HG03378 (cell line): ENCODE data around the gene HAAO.
"Not testable (repeated sequence)": the region's sequence is repeated elsewhere in the genome, so short reads cannot be mapped to it uniquely, and the experiment has no call there.

Source experiments
- ATAC-seq: cut with Tn5 transposase; IDR thresholded peaks from one replicate; pipeline ENCODE4 v1.9.1; 2021; ENCODE audit warnings: mild to moderate bottlenecking, moderate library complexity; ENCODE audit not compliant: unreplicated experiment

Gene HAAO

DNA sequence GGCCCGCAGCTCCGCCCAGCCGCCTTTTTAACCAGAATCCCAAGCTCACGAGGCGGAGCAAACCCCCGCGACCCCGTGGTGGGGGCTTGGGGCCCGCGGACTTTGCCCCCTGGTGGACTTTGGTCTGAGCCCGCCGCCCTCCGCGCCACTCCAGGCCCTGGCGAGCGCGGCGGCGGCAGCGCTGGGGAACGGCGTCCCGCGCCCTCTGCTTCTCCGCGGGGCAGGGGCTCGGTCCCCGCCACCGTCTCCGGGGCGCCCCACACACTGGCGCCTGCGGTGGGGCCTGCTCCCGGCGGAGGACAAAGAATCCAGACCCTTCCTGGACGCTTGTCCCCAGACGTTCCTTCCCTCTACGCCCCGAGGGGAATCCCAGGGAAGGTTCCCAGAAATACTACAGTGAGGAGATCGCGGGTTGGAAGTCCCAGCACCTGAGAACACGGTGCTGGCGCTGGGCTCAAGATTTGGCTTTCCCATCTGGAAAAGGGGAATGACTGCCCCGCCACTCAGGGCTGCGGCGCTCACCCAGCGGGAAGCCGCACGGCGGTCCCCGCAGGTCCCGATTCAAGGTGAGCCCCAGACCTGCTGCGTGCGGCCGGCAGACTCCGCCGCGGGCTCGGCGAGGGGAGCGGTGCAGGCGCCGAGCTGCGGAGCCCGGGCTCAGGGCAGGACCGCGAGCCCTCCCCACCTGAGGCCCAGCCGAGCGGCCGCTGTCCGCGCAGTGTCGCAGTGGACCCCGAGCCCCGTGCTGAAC lies at the start of gene HAAO:
Gene HAAO (minus strand): TSS at position 1 of the 751 bp plus-strand sequence. CDS start 47 bp downstream, outside the sequence.
- peak; percentile 29 for ATAC-seq

DNA sequence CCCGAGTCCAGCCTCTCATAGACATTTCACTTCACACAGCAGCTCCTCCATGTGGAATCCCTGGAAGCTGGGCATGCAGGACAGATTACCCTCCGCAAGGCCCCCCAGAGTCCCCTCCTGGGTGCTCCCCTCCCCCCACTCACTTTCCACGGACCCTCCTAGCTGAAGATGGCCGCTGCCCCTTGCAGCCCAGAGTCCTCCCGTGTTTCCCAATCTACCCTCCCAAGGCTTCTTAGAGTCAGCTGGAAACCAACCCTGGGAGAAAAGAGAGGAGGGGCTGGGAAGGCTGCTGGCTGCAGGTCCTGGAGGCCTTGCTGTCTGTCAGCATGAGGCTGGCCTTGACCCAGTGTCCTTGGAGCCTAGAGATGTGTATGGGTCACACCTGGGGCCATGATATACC lies 49.0 kb upstream of the HAAO start:
- ATAC-seq, result no peak

DNA sequence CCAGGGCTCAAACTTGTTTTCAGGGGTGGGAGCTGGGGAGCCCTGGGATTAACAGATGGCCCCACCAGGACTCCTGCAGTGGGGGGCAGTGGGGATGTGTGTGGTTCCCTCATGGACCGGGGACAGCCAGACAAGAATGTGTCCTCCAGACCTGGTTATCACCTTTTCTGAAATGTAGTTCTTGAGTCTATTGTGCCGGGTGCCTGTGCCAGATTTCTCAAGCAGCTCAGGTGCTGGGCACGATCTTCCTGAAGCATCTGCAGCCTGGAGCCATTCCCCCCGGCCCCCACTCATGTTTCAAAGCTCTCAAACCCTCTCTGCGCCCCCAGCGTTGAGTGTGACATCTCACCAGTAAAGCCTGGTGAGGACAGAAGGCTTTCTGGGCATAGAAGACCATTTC lies 48.4 kb upstream of the HAAO start:
- no peak for ATAC-seq

DNA sequence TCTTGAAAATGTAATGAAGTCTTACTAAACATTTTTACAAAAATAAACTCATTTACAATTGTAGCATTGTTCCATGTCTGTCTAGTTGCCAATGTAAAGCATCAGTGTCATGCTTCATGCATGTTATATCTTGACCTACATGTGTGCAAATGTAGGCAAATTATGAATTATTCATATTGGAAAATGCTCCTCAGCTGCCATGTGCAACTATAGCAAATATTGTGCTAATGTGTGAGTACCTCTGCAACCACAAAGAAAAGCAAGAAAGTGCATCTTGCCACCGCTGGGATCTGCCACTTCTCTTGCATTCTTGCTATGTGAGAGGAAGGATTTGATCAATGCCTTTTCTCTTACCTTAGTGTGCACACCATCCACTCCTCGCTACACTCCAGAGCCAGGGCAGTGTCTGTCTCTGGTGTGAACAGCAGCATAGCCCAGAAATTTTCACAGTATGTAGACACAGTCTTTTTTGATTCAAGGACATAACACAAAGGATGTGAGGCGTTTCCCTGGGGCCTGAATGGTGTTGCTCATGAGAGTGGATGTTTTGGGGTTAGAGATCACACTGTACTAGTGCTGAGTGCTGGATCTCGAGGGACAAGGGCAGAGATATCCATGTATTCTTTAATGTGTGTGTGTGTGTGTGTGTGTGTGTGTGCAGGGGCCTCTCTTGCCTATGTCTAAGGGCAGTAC lies 47.6 kb upstream of the HAAO start:
- no peak for ATAC-seq

DNA sequence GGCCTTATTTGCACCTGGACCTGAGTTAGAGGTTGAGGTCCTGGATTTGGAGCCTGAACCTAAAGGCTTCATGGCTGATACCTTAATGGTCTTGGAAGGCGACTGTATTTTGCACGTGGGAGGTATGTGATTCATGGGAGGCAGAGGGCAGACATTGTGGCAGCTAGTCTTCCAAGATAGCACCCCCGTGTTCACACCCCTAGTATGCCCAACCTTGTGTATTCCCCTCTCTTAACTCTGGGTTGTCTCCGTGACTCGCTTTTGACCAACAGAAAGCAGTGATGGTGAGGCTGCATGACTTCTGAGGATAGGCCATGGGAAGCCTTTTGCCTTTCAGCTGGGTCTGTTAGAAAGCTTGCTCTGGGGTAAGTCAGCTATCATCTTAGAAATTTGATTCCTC lies 45.8 kb upstream of the HAAO start:
- ATAC-seq, result no peak

DNA sequence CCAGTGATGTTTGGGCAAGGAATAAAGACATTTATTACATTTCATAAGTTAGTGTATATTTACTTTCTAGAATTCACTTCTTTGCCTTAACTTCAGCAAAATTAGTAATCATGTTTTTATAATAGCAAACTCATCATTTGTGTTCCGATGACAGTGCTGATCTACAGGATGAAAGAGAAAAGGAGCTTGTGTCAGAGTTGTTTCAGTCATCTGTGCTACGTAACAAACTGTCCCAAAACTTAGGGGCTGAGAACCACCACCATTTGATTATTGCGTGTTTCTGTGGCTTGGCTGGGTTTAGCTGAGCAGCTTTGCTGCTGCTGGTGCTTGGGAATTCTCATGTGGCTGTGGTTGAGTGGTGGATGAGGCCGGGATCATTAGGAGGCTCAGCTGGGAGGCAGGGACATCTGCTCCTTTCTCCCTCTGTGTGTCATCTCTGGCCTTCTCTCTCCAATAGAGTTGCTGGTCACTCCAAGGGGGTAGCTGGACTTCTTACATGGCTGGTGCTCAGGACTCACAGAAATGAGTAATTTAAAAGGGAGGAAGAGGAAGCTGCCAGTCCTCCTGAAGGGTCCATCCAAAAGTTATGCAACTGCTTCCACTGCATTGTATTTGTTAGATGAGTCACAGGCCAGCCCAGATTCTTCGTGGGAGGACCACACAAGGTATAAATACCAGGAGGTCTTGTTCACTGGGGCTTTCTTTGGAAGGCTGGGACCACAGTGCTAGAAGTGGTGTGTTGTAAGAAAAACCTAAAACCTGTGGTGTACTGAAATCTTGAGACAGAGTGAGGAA lies 43.4 kb upstream of the HAAO start:
- ATAC-seq, result no peak

DNA sequence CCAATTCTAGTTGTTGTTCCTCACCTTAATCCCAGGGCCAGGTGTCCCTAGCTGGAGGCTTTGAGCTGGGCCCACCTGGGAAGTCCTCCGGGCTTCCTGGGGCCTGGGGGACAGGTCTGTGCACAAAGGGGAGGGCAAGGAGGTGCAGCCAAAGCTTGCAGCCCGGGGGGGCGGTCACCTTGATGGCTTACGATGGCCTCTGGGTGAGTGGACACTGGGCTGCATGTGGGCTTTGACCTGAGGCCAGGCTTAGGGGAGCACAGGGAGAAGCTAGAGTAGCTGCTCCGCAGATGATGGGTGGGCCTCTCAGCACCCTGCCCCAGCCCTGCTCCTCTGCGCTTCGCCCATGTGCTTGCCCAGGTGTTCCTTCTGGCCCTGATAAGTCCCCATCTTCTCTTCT lies 41.8 kb upstream of the HAAO start:
- ATAC-seq, result no peak

DNA sequence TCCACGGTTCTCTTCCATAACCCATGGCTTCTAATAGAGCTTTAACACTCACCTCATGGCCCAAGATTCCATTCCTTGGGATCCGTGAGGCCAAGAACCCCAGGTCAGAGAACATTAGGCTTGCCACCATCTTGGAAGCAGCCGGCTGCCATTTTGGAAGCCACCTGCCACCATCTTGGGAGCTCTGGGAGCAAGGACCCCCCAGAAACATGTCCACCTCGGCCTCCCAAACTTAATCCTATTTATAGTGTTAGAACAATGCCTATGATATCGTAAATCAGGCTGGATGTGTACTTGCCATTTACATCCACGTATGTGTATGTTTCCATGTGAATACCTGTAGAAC lies 39.9 kb upstream of the HAAO start:
- no peak for ATAC-seq

DNA sequence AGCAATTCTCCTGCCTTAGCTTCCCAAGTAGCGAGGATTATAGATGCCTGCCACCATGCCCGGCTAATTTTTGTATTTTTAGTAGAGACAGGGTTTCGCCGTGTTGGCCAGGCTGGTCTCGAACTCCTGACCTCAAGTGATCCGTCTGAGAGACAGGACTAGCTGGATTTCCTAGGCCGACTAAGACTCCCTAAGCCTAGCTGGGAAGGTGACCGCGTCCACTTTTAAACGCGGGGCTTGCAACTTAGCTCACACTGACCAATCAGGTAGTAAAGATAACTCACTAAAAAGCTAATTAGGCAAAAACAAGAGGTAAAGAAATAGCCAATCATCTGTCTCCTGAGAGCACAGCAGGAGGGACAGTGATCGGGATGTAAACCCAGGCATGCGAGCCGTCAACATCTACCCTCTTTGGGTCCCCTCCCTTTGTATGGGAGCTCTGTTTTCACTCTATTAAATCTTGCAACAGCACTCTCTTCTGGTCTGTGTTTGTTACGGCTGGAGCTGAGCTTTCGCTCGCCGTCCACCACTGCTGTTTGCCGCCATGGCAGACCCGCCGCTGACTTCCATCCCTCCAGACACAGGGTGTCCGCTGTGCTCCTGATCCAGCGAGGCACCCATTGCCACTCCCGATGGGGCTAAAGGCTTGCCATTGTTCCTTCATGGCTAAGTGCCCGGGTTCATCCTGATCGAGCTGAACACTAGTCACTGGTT lies 39.3 kb upstream of the HAAO start:
- not testable (repeated sequence) for ATAC-seq

DNA sequence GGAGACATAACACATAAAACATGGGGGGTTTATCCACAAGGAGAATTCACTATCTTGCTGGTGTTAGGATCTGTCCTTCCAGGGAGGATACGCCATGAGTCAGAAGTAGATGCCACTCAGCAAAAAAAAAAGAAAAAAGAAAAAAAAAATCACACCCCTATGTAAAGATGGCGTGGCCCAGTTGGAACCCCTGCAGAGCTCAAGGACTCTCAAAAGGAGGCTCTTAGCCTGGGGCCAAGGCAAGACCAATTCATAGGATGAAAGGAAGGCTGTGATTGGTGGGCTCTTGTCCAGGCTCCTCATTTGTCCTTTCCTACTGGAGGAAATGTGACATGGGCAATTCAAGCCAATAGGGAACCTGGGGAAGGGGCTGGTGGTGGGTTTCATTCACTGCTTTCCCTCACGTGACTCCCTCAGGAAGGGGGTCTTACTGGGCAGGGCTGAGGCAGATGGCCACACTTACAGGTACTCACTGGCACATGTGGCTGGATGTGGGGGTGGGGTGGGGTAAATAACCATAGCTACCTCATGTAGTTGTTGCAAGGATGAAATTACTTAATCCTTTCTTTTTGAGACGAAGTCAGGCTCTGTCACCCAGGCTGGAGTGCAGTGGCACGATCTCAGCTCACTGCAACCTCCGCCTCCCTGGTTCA lies 38.7 kb upstream of the HAAO start:
- no peak for ATAC-seq

DNA sequence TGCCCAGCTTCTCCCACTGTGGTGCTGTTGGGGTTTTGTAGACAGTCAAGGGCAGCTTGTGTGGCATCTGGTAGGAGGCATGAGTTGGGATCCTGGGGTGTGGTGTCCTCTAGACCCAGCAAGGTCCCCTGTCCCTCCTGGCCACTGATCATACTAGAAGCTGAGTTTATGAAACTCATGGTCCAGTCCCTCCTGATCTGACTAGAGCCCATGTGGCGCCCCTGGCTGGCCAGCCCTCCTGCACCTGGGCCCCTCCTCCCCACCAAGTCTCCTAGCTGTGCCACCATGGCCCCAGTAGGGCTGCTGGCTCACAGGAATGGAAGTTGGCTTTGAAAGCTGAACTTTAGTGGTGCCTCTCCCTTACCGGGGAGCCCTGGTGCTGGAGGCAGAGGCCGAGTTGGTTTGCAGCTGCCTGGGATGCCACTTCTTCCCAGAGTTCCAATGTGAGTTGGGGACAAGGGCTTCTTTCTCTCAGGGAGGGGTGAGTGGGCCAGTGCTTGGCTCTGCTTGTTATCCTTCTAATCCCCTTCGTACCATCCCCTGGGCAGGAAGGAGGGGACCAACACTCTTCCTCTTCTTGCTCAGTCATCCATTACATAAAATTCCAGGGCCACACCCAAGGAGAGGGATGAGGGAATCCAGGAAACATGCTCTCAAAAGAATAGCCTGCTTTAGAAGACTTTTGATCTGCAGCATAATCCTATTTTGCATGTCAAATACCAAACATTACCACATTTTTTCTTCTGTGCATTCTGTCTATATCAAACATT lies 37.5 kb upstream of the HAAO start:
- ATAC-seq, result no peak

DNA sequence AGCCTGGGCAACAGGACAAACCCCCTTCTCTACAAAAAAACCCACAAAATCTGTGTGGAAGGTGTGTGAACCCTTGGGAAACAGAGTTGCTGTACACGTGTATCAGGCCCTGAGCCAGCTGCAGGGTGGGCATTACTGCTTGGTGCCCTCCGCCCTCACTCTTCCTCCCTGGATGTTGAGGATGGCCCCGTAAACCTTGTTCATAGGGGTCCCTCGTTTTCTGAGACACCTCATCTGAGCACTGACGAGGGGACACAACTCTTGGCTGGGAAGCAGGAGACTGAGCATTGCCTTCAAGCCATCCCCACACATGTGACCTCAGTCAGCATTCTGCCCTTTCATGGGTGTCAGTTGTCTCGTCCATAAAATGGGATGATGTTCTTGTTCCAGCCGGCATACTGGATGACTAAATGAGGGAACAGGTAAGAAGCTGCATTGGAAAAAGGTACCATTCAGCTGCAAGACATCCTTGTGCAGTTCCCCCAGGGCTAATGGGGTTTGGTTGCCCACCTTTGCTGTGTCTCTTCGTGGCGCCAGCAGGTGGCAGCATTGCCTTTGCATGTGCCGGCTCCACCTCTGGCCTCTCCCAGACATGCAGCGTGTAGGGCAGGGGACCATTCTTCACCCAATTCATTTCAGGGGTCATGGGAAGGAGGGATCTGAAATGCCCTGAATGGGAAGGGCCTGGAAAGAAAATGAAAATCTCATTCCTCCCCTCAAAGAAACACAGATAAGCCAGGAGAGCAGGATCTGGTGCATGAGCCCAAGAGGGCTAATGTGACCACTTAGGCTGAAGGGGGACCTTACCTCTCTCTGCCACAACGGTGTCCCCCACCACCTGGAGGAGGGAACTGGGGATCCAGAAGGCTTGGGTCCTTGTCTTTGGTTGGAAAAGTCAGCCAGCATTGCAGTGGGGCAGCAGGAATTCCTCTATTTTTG lies 36.4 kb upstream of the HAAO start:
- ATAC-seq, result no peak

DNA sequence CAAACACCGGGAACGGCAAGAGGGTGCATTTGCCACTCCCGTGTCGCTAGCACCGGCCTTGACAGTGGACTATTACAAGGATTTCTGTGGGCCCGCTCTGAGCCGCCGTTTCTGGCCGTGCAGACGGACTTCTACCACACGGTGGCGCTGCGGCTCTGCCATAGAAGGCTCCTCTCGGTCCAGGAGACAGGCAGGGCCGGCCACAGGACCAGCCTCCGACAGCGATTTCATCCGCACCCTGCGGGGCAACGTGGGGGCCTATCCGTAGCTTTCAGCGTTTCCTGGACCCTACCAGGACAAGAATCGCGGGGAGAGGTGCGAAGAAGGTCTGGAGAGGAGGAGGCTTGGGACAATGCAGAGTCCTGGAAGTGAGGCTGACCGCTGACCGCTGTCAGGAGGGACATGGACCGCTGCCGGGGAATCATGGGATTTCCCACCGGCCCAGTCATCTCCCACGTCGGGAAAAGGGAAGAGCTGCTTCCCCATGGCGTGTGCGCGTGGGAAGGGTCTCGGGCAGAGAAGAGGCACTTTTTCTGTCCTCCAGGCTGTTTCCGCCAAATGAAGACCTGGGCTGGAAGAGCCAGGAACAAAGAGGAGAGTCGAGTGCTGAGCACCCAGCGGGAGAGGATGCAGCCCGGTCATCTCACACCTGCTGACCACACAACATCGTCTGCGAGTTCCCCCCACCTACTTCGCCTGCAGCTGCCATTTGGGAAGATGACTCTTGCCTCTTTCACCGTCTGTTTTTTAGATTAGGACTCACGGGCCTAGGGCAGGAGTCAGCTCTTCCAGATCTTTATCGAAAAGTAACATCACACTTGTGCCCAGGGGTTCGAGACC lies 35.5 kb upstream of the HAAO start:
- ATAC-seq, result peak; percentile 66

DNA sequence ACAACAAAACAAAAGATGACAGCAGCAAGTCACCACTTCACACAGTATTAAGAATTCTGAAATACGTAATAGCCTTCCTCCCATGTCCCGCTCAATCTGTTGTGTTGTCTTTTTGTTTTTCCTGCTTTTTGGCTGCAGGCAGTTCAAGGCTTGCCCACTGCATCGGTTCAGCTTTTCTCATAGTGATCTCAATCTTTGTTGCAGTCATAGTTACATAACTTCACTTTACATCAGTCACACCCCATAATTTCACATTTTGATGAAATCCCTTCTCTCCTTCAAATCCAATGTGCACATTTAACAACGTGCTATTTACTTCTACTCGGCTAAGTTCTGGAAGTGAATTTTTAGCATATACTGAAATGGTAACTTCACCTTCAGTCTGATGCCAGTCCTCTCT lies 33.8 kb upstream of the HAAO start:
- ATAC-seq, result no peak

DNA sequence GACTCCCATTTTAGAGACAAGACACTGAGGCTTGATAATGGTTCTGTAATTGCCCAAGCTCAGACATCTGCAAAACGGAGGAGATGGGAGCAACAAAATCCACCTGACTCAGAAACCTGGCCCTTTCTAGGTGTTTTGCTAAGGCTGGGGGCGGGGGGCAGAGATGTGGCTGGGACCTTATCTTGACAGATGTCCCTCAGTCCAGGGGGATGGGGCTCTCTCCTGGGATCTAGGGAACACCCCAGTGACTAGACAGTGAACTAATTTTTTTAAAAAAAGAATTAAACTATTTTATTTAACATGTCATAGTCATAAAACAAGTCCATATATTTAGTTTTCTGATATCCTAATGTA lies 32.0 kb upstream of the HAAO start:
- ATAC-seq, result no peak

DNA sequence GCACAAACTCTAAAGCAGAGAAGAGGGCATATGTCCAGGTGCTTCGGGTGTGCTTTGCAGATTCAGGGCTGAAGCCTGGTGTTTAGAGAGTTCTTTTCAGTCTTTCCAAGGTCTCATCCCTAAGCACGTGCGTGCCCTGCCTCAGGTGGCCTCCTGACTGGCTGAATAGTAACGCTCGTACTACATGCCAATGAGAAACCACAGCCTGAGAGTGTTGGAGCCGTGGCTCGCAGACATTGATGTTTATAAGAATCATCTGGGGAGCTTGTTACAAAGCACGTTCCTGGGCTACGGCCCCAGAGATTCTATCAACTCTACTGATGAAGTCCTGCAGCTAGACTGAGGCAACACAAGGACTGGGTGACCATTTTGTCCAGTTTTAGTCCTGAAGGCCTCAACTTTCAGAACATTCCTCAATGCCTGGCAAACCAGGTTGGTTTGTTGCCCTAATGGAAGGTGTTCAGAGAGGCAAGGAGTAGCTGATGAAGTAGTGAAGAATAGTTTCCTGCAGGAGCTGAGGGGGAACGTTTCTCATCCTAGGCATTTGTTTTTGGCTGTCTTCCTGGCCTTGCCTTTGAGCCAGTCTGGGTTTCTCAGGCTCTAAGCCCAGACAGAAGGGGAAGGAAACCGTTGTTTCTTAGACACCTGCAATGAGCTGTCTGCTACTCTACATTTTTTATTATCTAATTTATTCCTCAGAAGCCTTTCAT lies 31.5 kb upstream of the HAAO start:
- ATAC-seq, result no peak

DNA sequence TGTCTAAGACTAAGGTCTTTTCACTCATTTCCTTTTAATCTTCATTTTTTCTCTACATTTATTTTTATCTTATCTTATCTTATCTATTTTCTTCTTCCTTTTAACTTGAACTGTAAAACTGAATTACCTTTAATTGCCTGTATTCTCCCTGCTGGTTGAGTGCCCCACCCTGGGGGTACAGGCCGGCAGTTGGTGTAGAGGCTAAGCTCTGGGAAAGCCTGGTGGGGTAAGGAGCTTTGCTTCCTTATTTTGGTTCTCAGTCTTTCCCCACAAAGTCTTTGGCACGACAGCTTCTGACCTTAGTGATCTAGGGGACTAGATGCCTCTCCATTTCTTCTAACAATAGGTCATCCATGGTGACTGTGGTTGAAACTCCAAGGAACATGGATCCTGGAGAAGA lies 26.8 kb upstream of the HAAO start:
- no peak for ATAC-seq

DNA sequence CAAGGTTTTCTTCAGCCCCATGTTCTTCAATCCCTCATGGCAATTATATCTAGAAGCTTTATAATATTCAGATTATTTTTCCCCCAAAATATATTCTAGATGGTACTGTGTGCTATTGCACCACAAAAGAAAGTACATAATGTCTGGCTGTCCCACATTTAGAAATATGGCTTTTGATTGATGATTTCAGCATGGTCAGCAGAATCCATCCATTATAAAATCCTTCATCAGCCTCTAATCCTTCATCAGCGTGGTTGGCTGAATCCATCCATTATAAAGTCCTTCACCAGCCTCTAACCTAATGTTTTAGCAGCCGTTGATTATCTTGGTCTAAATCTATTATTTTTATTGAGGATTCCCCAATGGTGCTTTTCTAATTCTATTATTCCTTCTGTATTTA lies 23.3 kb upstream of the HAAO start:
- no peak for ATAC-seq
